Ishikawa (cell line): Measurements from ENCODE around the gene FLYWCH1.

Experiments
- CEBPB ChIP-seq: IDR thresholded peaks from 2 replicates; pipeline ENCODE4 v1.6.1; 2012
- EP300 ChIP-seq: IDR thresholded peaks from 2 replicates; pipeline ENCODE4 v1.6.1; 2012; ENCODE audit warnings: borderline replicate concordance
- FOXM1 ChIP-seq: IDR thresholded peaks from 2 replicates; pipeline ENCODE4 v1.6.1; 2012; ENCODE audit warnings: low read depth, borderline replicate concordance
- RAD21 ChIP-seq: IDR thresholded peaks from 2 replicates; pipeline ENCODE4 v1.6.1; 2012; ENCODE audit warnings: low read depth
- TAF1 ChIP-seq: IDR thresholded peaks from 2 replicates; pipeline ENCODE4 v1.6.1; 2012; ENCODE audit warnings: low read depth, mild to moderate bottlenecking
- TEAD4 ChIP-seq: IDR thresholded peaks from 2 replicates; pipeline ENCODE4 v1.6.1; 2012
- YY1 ChIP-seq: IDR thresholded peaks from 2 replicates; pipeline ENCODE4 v1.6.1; 2012; ENCODE audit warnings: low read depth
- TF ChIP-seq, protein P1 (sequence below): IDR thresholded peaks from 2 replicates; pipeline ENCODE4 v1.6.1; 2012

DNA sequence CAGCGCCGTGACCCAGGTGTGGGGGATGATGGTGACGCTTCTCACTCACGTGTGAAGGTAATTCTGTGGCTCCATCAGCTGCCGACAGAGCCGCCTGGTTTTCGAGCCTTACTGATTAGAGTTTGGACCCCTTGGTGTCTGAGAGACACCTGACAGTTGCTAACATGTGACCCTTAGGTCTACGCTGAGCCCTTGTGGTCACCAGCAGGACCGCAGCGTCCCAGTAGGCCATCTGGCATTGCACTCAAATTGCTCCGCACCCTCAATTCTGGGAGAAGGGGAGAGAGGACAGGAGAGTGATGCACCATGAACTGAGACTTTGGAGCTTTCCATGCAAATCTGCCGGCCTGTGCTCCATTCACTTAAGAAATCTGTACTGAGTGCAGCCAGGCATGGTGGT, 2.5 kb downstream of the FLYWCH1 start:
- TF ChIP-seq EP300, result no peak
- no peak for TF ChIP-seq YY1
- TF ChIP-seq FOXM1, result no peak
- no peak for TF ChIP-seq TEAD4
- no peak for TF ChIP-seq RAD21
- TF ChIP-seq, protein P1, sequence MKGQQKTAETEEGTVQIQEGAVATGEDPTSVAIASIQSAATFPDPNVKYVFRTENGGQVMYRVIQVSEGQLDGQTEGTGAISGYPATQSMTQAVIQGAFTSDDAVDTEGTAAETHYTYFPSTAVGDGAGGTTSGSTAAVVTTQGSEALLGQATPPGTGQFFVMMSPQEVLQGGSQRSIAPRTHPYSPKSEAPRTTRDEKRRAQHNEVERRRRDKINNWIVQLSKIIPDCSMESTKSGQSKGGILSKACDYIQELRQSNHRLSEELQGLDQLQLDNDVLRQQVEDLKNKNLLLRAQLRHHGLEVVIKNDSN, result no peak
- no peak for TF ChIP-seq TAF1
- no peak for TF ChIP-seq CEBPB
